Trophoblast cell (in vitro differentiated cells and primary cell): ENCODE results near the gene ADAMTS15.

Source experiments
- DNase-seq, 2 donors: peaks; one replicate each; pipeline ENCODE4 v3.0.0-alpha.2; 2016
- H2AFZ ChIP-seq: 2 replicates; pipeline ENCODE4 v1.6.1; 2013; ENCODE audit warnings: low read length, moderate library complexity, mild to moderate bottlenecking; ENCODE audit not compliant: insufficient read depth, poor library complexity
- H2AK5ac ChIP-seq: 2 replicates; pipeline ENCODE4 v1.6.1; 2013; ENCODE audit warnings: mild to moderate bottlenecking, low read length
- H2BK120ac ChIP-seq: 2 replicates; pipeline ENCODE4 v1.6.1; 2013; ENCODE audit warnings: low read length, mild to moderate bottlenecking, moderate library complexity; ENCODE audit not compliant: insufficient read depth, poor library complexity
- H2BK12ac ChIP-seq: 2 replicates; pipeline ENCODE4 v1.6.1; 2013; ENCODE audit warnings: mild to moderate bottlenecking, low read length, moderate library complexity
- H2BK5ac ChIP-seq: 2 replicates; pipeline ENCODE4 v1.6.1; 2013; ENCODE audit warnings: low read length, low read depth, moderate library complexity, mild to moderate bottlenecking; ENCODE audit not compliant: poor library complexity
- H3K14ac ChIP-seq: 2 replicates; pipeline ENCODE4 v1.6.1; 2013; ENCODE audit warnings: mild to moderate bottlenecking, low read length
- H3K18ac ChIP-seq: 2 replicates; pipeline ENCODE4 v1.6.1; 2013; ENCODE audit warnings: mild to moderate bottlenecking, low read length
- H3K23ac ChIP-seq: 2 replicates; pipeline ENCODE4 v1.6.1; 2013; ENCODE audit warnings: low read length
- H3K27ac ChIP-seq: 2 replicates; pipeline ENCODE4 v1.5.1; 2013; ENCODE audit warnings: low read depth, mild to moderate bottlenecking, inconsistent platforms, low read length, moderate library complexity
- H3K27me3 ChIP-seq: 2 replicates; pipeline ENCODE4 v1.6.1; 2013; ENCODE audit warnings: inconsistent platforms, mild to moderate bottlenecking, low read length, moderate library complexity; ENCODE audit not compliant: insufficient read depth
- H3K36me3 ChIP-seq, 2 experiments: 1 replicate in 1 of 2; 2 replicates in 1 of 2; pipeline ENCODE4 v1.6.1; 2013; ENCODE audit warnings: low read length in 2 of 2, mild to moderate bottlenecking in 2 of 2, moderate library complexity in 1 of 2; ENCODE audit not compliant: insufficient read depth in 2 of 2, control insufficient read depth in 1 of 2
- H3K4ac ChIP-seq: 2 replicates; pipeline ENCODE4 v1.6.1; 2013; ENCODE audit warnings: low read depth, mild to moderate bottlenecking, low read length, moderate library complexity
- H3K4me1 ChIP-seq, 2 experiments: 1 replicate in 1 of 2; 2 replicates in 1 of 2; pipeline ENCODE4 v1.6.1; 2013; ENCODE audit warnings: low read length in 2 of 2, mild to moderate bottlenecking in 2 of 2, moderate library complexity in 1 of 2; ENCODE audit not compliant: insufficient read depth in 2 of 2, control insufficient read depth in 1 of 2
- H3K4me2 ChIP-seq: 2 replicates; pipeline ENCODE4 v1.6.1; 2013; ENCODE audit warnings: inconsistent platforms, mild to moderate bottlenecking, low read length, moderate library complexity
- H3K4me3 ChIP-seq: 2 replicates; pipeline ENCODE4 v1.5.1; 2013; ENCODE audit warnings: mild to moderate bottlenecking, low read depth, low read length, inconsistent platforms
- H3K79me1 ChIP-seq: one replicate; pipeline ENCODE4 v1.6.1; 2013; ENCODE audit warnings: low read length
- H3K79me2 ChIP-seq: 2 replicates; pipeline ENCODE4 v1.6.1; 2013; ENCODE audit warnings: low read length, mild to moderate bottlenecking; ENCODE audit not compliant: control insufficient read depth, insufficient read depth, poor library complexity
- H3K9ac ChIP-seq: 2 replicates; pipeline ENCODE4 v1.6.1; 2013; ENCODE audit warnings: mild to moderate bottlenecking, low read length
- H3K9me3 ChIP-seq: 2 replicates; pipeline ENCODE4 v1.6.1; 2013; ENCODE audit warnings: low read depth, mild to moderate bottlenecking, control low read depth, inconsistent platforms, low read length; ENCODE audit not compliant: insufficient read depth
- H4K12ac ChIP-seq: 2 replicates; pipeline ENCODE4 v1.6.1; 2013; ENCODE audit warnings: low read depth, mild to moderate bottlenecking, low read length, moderate library complexity
- H4K8ac ChIP-seq: 2 replicates; pipeline ENCODE4 v1.6.1; 2013; ENCODE audit warnings: low read depth, mild to moderate bottlenecking, low read length, moderate library complexity
- H4K91ac ChIP-seq: one replicate; pipeline ENCODE4 v1.6.1; 2013; ENCODE audit warnings: low read depth, mild to moderate bottlenecking, low read length, moderate library complexity
- WGBS: extraction: QIAGEN DNeasy Blood & Tissue Kit; methylation state at CpG from one replicate; pipeline ENCODE4 v1.1.7; 2013; ENCODE audit warnings: missing lambda C conversion rate; ENCODE audit not compliant: insufficient read length, insufficient coverage; ENCODE audit errors: extremely low coverage; 5-methylcytosine and 5-hydroxymethylcytosine counted together

ADAMTS15 gene

GRCh38 chr11:130499828-130500227 lies 51.4 kb downstream of the ADAMTS15 start:
- Histone ChIP-seq H3K9me3 (no peaks in the 10 kb centered on the region), H4K91ac (no peak overlapping the region), H2BK120ac (no peak overlapping the region), H3K4ac (no peak overlapping the region), H4K8ac (no peak overlapping the region), H3K9ac (no peak overlapping the region), H3K23ac (no peak overlapping the region), H3K18ac (no peak overlapping the region), H4K12ac (no peak overlapping the region), H2AK5ac (no peak overlapping the region), H3K27me3 (no peaks in the 10 kb centered on the region), H2BK12ac (no peak overlapping the region), H3K27ac (no peak overlapping the region), H3K79me2 (no peaks in the 10 kb centered on the region), H3K4me3 (no peak overlapping the region), H3K14ac (no peak overlapping the region), H3K79me1 (no peaks in the 10 kb centered on the region), H3K4me1 (no peaks in the 10 kb centered on the region), H2AFZ (no peak overlapping the region), H3K4me2 (no peak overlapping the region), H2BK5ac (no peak overlapping the region), H3K36me3 (no peaks in the 10 kb centered on the region)
- no peak for DNase-seq

- H3K4me1 ChIP-seq, result no peaks in the 10 kb centered on the region
- H2BK120ac ChIP-seq, result no peak overlapping the region
- H3K36me3 ChIP-seq, result no peaks in the 10 kb centered on the region
- H4K8ac ChIP-seq, result no peak overlapping the region
- no peak overlapping the region for H2AK5ac ChIP-seq
- no peaks in the 10 kb centered on the region for H3K79me2 ChIP-seq
- no peaks in the 10 kb centered on the region for H3K27me3 ChIP-seq
- H3K23ac ChIP-seq, result no peak overlapping the region
- H3K18ac ChIP-seq, result no peak overlapping the region
- H3K79me1 ChIP-seq, result no peaks in the 10 kb centered on the region
- H2BK12ac ChIP-seq, result no peak overlapping the region
- H4K12ac ChIP-seq, result no peak overlapping the region
- H3K4me3 ChIP-seq, result no peak overlapping the region
- H3K9ac ChIP-seq, result no peak overlapping the region
- H3K27ac ChIP-seq, result no peak overlapping the region
- H3K4ac ChIP-seq, result no peak overlapping the region
- H4K91ac ChIP-seq, result no peak overlapping the region
- DNase-seq, result no peak
- no CpG with 5 or more reads among the region's 1 CpG for WGBS
- no peak overlapping the region for H2BK5ac ChIP-seq
- no peak overlapping the region for H3K4me2 ChIP-seq
- H3K9me3 ChIP-seq, result peaks cover 6% of the 10 kb centered on the region
- no peak overlapping the region for H2AFZ ChIP-seq
- no peak overlapping the region for H3K14ac ChIP-seq
Measured at GRCh38 chr11:130504317-130504716, 55.9 kb downstream of the ADAMTS15 start.

GRCh38 chr11:130508913-130509312 lies 60.5 kb downstream of the ADAMTS15 start:
- no peak overlapping the region for H2BK120ac ChIP-seq
- no peaks in the 10 kb centered on the region for H3K79me1 ChIP-seq
- no peak overlapping the region for H2BK5ac ChIP-seq
- no CpG with 5 or more reads among the region's 1 CpG for WGBS
- H3K4me3 ChIP-seq, result no peak overlapping the region
- no peak overlapping the region for H4K8ac ChIP-seq
- no peak overlapping the region for H3K23ac ChIP-seq
- no peaks in the 10 kb centered on the region for H3K36me3 ChIP-seq
- H3K14ac ChIP-seq, result no peak overlapping the region
- H3K27ac ChIP-seq, result no peak overlapping the region
- no peaks in the 10 kb centered on the region for H3K27me3 ChIP-seq
- no peak overlapping the region for H3K4me2 ChIP-seq
- H2AFZ ChIP-seq, result no peak overlapping the region
- no peaks in the 10 kb centered on the region for H3K4me1 ChIP-seq
- H2AK5ac ChIP-seq, result no peak overlapping the region
- H3K18ac ChIP-seq, result no peak overlapping the region
- H4K91ac ChIP-seq, result no peak overlapping the region
- H3K9me3 ChIP-seq, result peaks cover 6% of the 10 kb centered on the region
- H4K12ac ChIP-seq, result no peak overlapping the region
- no peaks in the 10 kb centered on the region for H3K79me2 ChIP-seq
- no peak overlapping the region for H3K9ac ChIP-seq
- H3K4ac ChIP-seq, result no peak overlapping the region
- no peak overlapping the region for H2BK12ac ChIP-seq
- DNase-seq, result no peak

- Histone ChIP-seq H3K23ac (no peak overlapping the region), H2BK5ac (no peak overlapping the region), H3K4ac (no peak overlapping the region), H4K91ac (no peak overlapping the region), H2AFZ (no peak overlapping the region), H2BK120ac (no peak overlapping the region), H3K79me2 (no peaks in the 10 kb centered on the region), H3K4me3 (no peak overlapping the region), H3K9me3 (peaks cover 6% of the 10 kb centered on the region), H3K4me2 (no peak overlapping the region), H2BK12ac (no peak overlapping the region), H3K27ac (no peak overlapping the region), H3K4me1 (no peaks in the 10 kb centered on the region), H4K8ac (no peak overlapping the region), H3K9ac (no peak overlapping the region), H3K14ac (no peak overlapping the region), H3K79me1 (no peaks in the 10 kb centered on the region), H3K27me3 (no peaks in the 10 kb centered on the region), H3K36me3 (no peaks in the 10 kb centered on the region), H4K12ac (no peak overlapping the region), H3K18ac (no peak overlapping the region), H2AK5ac (no peak overlapping the region)
- no CpG with 5 or more reads among the region's 2 CpGs for WGBS
- DNase-seq, result no peak
Measured at GRCh38 chr11:130509942-130510341, 61.5 kb downstream of the ADAMTS15 start.
